GM21515 (cell line): ENCODE measurements around the gene ENTPD6.

ENCODE experiments used
- ATAC-seq: cut with Tn5 transposase; IDR thresholded peaks from one replicate; pipeline ENCODE4 v1.9.1; 2021; ENCODE audit not compliant: unreplicated experiment

The ENTPD6 gene

GRCh38 chr20:25274891-25275812, 79.6 kb downstream of the ENTPD6 start:
- ATAC-seq: no peak

DNA sequence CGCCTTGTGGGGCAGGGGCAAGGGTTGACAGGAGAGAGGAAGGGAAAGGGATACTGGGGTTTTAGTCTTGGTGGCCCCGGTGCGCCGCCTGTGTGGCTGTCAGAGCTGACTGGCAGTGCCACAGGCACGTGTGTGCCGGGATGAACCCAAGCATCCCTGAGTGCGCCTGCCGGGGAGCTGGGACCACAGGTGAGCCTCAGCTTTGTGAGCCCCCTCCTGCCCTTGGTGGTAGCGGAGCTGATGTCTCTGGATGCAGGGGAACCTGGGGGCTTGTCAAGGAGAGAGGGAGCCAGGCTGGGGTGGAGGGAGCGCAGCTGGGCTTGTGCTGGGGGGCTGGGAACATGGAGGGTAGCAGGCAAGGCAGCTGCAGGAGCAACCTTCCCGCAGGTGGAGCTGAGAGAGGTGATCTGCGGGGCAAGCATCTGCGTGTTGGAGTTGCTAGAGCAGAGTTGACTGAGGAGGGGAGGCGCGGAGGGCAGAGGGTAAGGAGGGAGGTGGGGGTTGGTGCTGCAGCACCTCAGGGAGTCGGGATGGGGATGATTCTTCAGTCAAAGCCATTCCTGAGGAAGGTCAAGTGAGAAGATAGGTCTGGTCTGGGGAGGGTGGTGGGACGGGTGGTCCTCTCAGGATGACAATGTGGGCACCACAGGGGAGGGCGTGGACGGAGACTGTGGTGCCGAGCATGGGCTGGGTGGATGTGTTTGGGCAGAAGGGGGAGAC, 80.5 kb downstream of the ENTPD6 start:
- no peak for ATAC-seq
